ENCODE measurements around the gene LYL1.

DNA sequence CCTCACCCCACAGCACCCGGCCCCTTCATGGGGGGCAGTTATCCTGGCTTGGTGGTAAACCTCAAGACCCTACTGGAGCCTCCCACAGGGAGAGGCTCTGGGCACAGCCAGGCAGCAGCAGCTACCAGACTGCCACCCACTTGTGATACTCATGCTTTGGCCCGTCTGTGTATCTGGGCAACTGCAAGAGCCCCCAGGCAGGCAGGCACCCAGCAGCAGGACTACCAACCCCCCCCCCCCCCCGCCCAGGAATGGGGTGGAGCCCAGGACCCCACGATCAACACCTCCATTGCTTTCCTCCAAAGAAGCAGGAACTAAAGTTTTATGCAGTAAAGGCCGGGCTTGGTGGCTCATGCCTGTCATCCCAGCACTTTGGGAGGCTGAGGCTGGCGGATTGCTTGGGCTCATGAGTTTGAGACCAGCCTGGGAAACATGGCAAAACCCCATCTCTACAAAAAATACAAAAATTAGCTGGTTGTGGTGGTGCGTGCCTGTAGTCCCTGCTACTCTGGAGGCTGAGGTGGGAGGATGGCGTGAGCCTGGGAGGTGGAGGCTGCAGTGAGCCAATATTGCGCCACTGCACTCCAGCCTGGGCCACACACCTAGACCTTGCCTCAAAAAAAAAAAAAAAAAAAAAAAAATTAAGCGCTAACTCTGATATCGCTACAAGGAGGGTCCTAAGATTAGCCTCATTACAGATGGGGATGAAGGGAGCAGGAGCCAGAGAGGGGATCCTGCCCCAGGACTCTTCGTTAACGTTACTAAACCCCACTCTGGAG lies 1.1 kb upstream of the LYL1 start:
- TF ChIP-seq EZH2phosphoT487 (IDR thresholded peaks at IDR 0.05; ENCODE audit: insufficient read depth, low read depth), result no peak
- TF ChIP-seq EZH2 (IDR thresholded peaks at IDR 0.05; ENCODE audit: insufficient read depth, poor library complexity, severe bottlenecking), result no peak

All from GM23248 (cell line).